CD1c-positive myeloid dendritic cell (primary cell): ENCODE results near the gene MINAR2.

Experiments
- DNase-seq: peaks from one replicate; pipeline ENCODE4 v3.0.0-alpha.2; 2016; ENCODE audit errors: extremely low spot score

The MINAR2 gene, protein sequence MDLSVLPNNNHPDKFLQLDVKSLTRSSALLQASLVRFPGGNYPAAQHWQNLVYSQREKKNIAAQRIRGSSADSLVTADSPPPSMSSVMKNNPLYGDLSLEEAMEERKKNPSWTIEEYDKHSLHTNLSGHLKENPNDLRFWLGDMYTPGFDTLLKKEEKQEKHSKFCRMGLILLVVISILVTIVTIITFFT

DNA sequence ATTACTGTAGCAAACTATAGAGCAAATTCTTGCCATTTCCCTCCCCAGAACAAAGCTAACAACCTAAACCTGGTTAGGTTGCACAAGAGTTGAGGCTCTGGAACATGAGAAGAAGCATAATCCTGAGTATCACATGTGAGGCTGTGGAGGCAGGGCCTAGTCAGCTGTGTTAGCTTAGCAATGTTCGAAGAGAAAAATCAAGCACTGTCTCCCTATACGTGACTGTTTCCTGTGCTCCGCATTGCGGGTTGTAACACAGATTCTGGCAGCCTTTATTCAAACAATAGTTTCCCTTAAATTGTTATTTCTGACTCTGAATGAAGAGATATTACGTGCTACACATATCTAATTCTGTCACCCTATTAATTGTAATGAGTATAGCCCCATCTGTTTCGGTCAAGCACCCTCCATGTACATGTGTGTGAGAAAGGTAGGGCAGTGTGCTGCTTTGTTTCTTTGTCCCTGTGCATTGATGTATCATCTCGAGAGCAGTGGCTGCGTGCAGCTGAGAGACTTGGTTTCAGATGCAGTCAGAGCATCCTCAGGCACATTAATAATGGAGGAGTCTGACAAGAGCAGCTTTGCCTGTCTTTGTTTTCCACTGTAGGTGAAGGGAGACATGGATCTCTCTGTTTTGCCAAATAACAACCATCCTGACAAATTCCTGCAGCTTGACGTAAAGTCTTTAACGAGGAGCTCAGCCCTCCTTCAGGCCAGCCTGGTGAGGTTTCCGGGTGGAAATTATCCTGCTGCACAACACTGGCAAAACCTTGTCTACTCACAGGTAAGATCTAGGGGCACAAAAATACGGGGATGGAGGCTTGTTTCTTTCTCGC, at the start of gene MINAR2:
Gene MINAR2, plus strand, starts transcription at position 523 of the 836 bp plus-strand sequence. Its CDS starts 97 bp downstream, at position 620.
- DNase-seq = no peak

DNA sequence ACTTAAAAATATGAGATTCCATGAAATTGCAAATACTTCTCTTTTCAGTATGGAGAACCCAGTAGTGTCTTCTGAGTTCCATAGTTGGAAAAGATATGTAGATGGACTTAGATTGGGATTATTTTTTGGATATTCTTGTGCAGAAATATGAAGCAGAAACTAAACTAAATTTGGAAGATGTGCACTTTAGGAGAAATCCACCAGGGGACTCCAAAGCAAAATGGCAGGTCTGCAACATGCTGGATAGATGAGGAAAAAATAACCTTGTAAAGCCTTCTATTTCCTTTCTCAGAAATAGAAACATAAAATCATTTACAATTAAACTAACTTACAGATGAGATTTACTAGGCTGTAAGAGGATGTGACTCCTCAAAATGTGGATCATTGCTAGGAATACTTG, 49.2 kb upstream of the MINAR2 start:
- no peak for DNase-seq

DNA sequence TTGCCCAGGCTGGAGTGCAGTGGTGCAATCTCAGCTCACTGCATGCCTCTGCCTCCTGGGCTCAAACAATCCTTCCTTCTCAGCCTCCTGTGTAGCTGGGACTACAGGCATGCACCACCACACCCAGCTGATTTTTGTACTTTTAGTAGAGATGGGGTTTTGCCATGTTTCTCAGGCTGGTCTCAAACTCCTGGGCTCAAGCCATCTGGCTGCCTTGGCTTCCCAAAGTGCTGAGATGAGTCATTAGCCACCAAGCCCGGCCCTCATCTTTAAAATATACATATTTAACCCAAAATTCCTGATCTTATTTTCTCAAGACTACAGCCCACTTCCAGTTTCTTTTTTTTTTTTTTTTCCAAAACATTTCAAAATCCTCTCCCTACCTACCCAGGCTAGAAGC, 31.7 kb upstream of the MINAR2 start:
- DNase-seq = no peak

DNA sequence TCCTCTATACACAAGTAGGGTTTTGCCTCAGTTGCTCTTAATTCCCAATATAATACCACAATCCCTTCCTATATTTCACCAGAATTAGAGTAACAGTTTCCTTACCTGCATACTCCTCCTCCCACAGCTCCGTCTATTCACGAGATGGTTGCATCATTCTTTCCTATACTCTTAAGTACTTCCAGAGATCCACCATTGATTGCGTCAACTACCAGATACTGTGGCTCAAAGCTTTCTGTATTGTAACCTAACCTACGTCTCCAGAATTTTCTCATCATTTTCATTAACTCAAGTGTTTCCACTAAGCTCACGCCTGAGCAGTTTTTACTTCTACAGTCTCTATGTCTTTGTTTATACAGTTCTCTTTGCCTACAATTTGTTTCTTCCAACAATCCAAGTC, 31.2 kb upstream of the MINAR2 start:
- no peak for DNase-seq

DNA sequence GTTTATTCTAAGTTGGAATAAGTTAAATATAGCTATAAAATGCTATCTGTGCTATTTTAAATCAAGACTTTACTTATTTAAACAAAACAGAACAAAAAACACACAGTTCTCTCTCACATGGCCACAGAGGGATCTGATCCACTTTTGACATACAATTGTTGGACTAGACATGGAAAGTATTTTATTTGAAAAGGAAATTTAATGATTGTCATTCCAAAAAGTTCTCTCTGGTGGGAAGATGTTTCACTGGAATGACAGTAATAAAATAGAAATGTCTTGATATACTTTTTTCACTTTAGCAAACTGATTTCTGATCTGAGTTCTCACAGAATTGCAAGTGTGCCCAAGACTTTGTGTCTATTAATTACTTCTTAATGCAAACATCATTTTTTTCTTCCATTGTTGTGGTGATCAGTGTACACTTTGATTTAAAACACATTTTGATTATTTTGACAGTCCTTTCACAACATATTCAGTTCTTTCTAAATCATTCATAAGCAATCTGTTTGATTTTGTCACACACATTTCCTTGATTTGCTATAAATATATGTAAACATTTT, 30.1 kb upstream of the MINAR2 start:
- no peak for DNase-seq

DNA sequence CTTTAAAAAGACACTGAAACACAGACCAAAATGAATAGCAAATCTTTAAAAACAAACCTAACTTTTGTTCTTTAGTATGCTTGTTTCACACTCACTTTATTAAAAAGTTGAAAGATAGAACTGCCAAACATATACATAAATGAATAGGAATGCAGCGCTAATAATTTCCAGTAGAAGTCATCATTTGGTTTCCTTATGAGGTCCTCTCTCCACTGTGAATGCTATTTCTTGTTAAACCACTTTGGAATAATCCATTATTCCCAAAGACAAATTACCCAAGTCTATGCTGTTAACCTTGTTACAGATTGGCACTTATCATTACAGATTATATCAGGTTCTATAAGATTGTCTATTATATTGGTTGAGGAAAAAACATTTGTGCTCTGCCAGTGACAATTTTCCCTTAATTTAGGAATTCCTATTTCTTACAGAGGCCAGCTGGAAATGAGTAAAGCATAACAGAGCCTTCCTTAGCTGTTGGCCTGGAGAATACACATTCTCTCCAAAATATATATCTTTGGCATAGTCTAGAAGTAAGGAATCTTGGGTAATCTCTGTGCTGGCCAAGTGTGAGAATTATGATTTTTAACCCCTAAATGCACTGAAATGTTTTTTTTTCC, 29.3 kb upstream of the MINAR2 start:
- DNase-seq = no peak

DNA sequence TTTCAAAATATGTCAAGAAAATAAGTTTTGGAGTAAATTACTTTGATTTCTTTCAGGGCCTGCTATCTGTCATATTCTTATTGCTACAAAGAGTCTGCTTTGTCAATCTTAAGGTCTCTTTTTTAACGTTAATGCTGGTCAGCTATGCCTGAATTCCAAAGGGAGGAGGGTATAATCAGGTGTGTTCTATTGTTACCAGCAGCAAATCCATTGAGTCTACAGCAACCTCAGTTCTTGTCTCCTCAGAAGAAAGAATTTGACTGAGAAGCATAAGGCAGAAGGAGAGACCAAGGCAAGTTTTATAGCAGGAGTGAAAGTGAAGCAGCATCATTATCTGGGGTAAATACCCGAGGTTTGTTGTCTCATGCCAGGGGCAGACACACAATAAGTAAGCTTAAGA, 23.7 kb upstream of the MINAR2 start:
- DNase-seq = no peak

DNA sequence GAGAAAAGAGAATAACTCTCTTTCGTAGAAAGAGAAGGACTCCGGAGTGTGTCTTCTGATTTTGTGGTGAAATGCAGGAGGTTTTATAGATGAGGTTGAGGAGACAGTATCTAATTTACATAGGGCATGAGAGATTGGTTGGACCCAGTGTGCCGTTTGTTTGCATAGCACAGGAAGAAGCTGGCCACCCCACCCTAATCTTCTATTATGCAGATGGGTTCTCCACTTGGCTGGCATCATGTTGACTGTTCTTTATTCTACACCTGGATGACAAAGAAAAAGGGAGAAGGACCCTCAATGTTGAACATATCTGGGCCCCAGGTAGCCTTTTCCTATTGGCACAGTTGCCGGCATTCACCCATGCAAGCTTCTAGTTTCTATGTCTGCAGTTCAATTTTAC, 23.2 kb upstream of the MINAR2 start:
- no peak for DNase-seq

DNA sequence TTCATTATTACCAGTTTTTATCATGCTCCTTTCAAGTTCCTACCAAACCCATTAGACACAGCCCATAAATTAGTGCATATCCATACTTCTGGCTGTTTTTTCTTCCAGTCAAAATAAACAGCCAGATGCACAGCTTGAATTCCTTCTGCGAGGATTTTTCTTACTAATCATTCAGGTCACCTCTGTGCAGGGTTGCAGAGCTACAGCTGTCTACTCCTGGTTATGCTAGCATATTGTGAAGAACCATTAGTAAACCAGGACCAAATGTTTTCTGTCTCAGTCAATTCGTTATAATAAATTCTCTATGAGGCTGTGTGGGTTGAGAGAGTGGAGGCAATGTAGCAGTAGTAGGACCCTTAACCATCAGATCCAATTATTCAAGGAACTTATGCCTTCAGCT, 8.1 kb upstream of the MINAR2 start:
- no peak for DNase-seq

DNA sequence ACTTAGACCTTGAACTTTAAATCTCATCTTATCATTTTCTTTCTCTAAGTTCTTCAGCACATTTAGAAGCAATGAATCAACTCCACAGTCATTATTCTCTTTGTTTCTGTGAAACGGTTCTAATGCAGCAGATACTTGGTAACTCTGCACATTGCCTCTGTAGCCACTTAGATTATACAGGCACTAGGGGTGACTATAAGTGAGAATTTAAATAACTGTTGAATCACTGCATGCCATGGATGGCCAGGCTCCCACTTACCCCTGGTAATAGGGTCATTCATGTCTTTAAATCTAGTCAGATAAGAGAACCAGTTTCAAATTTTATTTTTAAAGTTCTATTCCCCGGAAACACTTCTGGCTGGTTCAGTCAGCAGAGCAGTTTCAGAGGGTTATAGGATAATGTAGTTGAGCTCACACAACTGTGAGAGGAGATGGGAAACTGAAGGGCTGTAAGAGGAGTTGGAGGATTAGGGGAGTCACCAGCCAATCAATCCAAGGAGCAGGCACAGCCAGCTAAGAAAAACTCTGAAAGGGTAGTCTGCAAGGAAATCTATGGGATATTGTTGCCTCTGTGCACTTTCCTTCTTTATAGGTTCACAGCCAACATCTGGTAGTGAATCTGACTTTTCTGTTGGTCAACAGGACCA, 4.2 kb upstream of the MINAR2 start:
- no peak for DNase-seq

DNA sequence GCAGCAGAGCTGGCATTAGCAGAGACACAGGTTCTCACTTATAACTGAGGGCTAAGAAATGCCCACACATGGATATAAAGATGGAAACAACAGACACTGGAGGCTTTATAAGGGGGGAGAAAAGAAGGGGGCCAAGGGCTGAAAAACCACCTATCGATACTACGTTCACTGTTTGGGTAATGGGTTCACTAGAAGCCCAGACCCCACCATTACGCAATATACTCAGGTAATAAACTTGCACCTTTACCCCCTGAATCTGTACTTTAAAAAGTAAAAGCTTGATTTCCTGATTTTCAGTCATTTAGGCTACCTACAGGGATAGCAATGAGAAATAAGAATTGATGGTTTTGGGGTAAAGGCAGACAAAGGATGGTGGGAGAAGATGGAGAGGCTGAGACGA, 1.9 kb upstream of the MINAR2 start:
- no peak for DNase-seq

DNA sequence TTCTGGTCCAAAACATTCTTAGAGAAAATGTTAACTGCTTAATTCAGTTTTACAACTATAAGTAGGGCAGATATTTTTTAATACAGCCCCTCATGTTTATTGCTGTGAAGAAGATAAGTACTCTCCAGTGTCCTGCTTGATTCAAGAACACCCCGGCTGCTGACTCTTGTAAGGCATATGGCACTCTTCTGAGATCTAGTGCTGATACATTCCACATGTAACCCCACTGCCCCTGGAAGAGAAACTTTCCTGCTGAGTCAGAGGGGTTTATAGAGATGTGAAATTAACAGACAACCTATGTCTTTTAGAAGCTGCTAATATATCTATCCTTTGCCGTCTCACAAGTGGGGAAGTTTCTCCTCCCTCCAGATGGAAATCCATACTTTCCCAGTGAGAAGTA, 1.0 kb upstream of the MINAR2 start:
- DNase-seq = no peak

DNA sequence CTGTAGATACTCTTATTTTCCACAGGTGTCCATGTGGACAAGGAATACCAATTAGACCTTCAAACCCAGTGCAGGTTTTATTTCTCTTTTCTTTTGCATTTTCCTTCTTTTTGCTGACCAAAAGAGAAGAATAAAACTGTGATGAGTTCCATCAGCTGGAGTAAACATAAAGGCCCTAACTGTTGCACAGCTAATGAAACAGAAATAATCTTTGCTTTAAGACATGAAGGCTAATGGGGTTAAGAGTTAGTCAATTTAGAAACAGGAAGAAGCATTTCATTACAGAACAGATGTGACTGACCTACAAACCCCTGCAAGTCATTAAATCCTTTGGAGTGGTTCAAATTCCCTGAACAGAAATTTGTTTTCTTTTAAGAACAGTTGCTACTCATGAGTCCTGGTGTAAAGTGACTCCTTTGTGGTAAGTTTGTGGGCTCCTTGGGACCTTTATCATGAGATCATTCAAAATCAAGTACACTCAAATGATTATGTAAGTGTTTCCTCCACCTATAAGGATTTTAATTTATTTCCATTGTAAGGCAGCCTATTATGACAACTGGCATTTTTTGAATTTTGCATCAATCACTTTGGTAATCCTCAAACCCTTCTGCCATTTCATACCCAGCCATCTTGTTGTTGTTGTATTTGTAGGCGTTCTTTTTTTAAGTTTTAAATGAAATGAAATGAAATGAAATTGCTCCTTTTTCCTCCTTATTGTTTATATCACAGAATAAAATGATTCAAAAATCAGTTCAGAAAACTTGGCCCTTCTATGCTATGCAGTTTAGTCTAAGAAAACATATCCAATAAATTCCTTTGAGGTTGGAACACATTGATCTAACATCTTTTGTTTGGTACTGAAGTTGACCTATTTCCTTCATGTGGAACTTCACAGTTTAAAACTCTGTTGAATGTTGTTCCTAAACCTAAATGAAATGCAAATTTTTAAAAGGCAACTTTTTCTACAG, 1.3 kb downstream of the MINAR2 start:
- DNase-seq = no peak

DNA sequence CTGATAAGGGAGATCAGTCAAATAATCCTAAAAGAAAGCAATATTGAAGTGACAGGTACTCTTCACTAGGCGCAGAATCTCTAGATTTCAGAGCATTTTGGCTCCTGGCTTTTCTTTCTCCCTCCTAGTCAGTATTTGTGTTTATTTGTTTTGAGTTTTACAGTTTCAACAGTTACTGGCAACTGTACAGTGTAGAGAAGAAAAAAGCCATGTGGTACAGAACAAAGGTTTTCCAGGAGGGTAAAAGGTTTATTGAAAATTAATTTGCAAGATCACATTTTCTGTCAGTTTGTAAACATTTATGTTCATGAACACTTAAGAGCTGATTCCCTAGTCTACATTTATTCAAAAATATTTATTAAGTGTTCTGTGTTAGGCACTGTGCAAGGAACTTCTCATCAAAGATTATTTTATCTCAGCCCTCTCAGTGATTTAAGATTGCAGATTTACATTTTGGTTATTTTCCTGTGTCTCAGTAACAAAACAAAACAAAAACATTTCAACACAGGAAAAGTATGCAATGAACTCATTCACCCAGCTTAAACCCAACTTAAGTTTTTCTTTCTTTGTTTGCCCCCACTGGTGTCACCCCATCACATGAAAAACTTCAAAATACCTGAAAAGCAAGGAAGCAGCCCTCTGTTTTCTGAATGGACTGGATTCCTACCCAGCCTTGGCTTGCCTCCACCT, 12.9 kb downstream of the MINAR2 start:
- DNase-seq = no peak

DNA sequence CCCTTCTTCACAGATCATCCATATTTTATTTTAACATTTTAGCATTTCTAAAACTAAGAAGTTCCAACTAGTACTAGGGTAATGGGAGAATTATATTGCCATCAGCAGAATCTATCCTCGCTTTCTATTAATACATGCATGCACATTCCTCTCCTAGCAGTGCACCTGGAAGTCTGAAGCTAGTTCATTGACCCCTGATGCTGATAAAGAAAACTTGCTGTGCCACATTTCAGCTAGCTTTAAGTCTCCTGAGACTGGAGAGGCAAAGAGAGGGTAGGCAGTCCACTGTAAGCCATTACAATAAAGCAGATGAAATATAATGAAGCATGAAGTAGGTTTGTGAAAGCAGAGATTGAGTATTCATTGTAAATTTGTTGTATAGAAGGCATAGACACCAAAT, 15.8 kb downstream of the MINAR2 start:
- DNase-seq = no peak

DNA sequence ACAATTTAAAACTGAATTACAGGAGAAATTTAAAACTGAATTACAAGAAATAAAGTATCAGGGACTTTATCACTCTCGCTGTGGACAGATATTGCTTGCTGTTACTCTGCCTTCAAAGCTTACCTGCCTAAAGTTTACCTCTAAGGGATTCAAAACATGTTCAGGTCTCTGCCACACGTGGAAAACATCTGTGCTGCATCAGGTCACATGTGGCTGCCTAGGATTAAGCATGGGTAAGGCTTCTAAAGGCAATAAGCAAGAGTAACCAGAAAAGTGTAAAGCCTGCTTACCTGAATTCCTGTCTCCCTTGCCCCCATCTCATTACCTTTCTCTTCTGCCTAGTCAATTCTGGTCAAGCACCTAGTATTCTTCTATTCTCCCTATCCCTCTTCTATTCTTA, 18.9 kb downstream of the MINAR2 start:
- no peak for DNase-seq

DNA sequence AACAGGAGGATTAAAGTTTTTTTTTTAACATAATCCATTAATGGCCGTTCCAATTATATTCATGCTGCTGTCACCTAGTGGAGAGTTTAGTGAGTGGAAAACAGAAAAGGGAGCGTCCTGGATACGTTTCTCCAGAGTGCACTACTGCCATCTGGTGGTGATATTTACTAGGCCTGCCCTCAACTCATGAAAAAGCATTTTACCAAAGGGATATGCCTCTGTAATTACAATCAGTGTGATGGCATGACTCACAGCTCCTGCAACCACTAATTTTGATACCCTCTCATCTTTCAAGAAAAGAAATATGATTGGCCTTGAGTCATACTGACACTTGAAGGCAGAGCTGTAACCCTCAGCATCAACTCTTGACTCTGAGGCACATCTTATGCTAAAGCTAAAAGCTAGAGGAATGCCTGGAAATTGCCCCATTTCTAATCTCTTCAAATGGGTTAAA, 20.1 kb downstream of the MINAR2 start:
- DNase-seq = peak; percentile 80

DNA sequence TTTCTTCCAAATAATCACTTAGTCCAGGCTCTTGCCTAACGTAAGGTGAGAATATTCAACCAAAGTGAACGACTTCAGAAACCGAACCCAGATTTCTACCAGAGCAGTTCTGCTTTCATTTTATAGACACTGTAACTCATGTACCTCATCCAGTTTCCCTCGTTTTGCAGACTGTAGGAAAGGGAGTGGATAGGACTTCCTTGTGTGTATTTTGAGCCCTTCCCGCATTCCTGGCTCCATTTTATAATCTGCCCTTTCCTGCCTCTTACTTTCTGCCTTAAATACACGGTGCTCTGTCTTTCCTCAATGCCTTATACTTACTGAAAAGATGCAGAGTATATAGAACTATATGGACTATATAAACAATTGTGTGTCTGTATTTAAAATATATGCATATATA, 20.8 kb downstream of the MINAR2 start:
- DNase-seq = no peak

DNA sequence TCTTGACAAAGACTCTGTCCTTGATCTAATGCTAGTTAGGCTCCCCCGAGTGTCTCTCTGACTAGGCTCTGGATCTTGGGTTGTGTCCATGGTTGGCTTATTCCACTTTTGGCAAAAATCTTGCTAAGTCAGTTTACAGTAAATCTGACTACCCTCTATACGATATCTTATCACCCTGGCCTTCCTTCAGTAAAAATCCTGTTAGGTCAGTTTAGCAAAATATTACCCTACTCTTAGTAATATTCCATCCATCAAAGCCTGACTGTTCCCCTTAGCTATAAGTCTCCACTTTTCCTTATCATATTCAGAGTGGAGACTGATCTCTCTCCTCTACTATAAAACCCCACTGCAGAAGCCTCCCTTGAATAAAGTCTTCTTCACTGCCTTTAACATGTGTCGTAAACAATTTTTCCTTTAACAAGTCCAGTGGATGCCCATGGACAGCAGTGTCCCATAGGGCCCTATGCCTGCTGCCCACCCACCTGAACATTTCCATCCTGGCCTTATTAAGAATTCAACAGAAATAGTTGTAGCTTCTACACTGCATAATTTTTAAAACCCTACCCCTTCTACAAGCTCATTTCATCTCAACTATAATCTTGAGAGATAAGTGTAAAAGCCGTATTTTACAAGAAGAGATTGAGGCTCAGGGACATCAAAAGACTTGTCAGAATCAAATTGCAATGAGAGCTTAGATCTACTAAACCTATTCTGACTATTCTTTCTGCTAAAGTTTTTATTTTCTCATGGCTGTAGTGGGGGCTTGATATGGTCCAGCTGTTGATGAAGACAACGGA, 22.3 kb downstream of the MINAR2 start:
- no peak for DNase-seq
